IMR-90 (cell line): ENCODE results near the gene ZNF599. TPM values are rescaled to one million over a fixed set of nuclear protein-coding genes. Genes with fewer than 3 reads are reported as not detected.

Experiments
- ATAC-seq: fragments of 200-7000 bp; cut with Tn5 transposase; 2 replicates; pipeline ENCODE4 v1.9.1; 2020; ENCODE audit warnings: low read depth, mild to moderate bottlenecking, moderate library complexity
- BruUV-seq: library from RNA; stranded (reverse); fragments of 400-500 nt; replicated peaks from 2 replicates; lab custom pipeline; 2021; lab: Mats Ljungman, UMichigan
- CTCF ChIA-PET: fragments of 300-600 bp; formaldehyde crosslinking; extraction: SDS; loops from one replicate; lab custom pipeline; 2021; ENCODE audit warnings: antibody characterized with exemption; lab: Yijun Ruan, JAX
- POLR2A ChIA-PET: fragments of 300-600 bp; sonication (Branson Sonifier 250); formaldehyde crosslinking; loops from one replicate; lab custom pipeline; 2022; ENCODE audit warnings: antibody characterized with exemption; ENCODE audit not compliant: unreplicated experiment; lab: Charles Lee
- DNase-seq: peaks from one replicate; pipeline ENCODE4 v3.0.0; 2013
- H2AFZ ChIP-seq: replicated peaks from 2 replicates; pipeline ENCODE3; 2013; ENCODE audit warnings: low read length, mild to moderate bottlenecking; ENCODE audit not compliant: poor library complexity
- H2AK5ac ChIP-seq: 2 replicates; pipeline ENCODE4 v1.6.1; 2013; ENCODE audit warnings: low read depth, low read length, inconsistent platforms
- H2AK9ac ChIP-seq: replicated peaks from 2 replicates; pipeline ENCODE3; 2013; ENCODE audit warnings: mild to moderate bottlenecking, low read depth, low read length, moderate library complexity; ENCODE audit not compliant: poor library complexity
- H2BK120ac ChIP-seq: 2 replicates; pipeline ENCODE4 v1.6.1; 2013; ENCODE audit warnings: low read depth, low read length, inconsistent platforms
- H2BK15ac ChIP-seq: 3 replicates; pipeline ENCODE4 v1.6.1; 2013; ENCODE audit warnings: low read depth, low read length, inconsistent platforms
- H2BK20ac ChIP-seq: 2 replicates; pipeline ENCODE4 v1.6.1; 2013; ENCODE audit warnings: low read depth, mild to moderate bottlenecking, inconsistent platforms, low read length, moderate library complexity
- H2BK5ac ChIP-seq: 2 replicates; pipeline ENCODE4 v1.6.1; 2013; ENCODE audit warnings: mild to moderate bottlenecking, low read depth, low read length, inconsistent platforms; ENCODE audit not compliant: poor library complexity, severe bottlenecking
- H3K14ac ChIP-seq: replicated peaks from 2 replicates; pipeline ENCODE4 v1.6.1; 2013; ENCODE audit warnings: low read depth, low read length, inconsistent platforms
- H3K18ac ChIP-seq: 2 replicates; pipeline ENCODE4 v1.6.1; 2013; ENCODE audit warnings: low read depth, low read length, control low read depth
- H3K23ac ChIP-seq: 2 replicates; pipeline ENCODE4 v1.6.1; 2013; ENCODE audit warnings: low read depth, low read length, inconsistent platforms
- H3K27ac ChIP-seq: 2 replicates; pipeline ENCODE4 v1.5.1; 2013; ENCODE audit warnings: mild to moderate bottlenecking, control low read depth, low read length; ENCODE audit not compliant: insufficient read depth
- H3K27me3 ChIP-seq: 2 replicates; pipeline ENCODE4 v1.6.1; 2013; ENCODE audit warnings: low read length; ENCODE audit not compliant: control insufficient read depth, insufficient read depth
- H3K36me3 ChIP-seq: 2 replicates; pipeline ENCODE4 v1.6.1; 2013; ENCODE audit warnings: low read length, mixed read lengths; ENCODE audit not compliant: control insufficient read depth, insufficient read depth
- H3K4ac ChIP-seq: 2 replicates; pipeline ENCODE4 v1.6.1; 2013; ENCODE audit warnings: low read depth, low read length, inconsistent platforms
- H3K4me1 ChIP-seq: 2 replicates; pipeline ENCODE4 v1.6.1; 2013; ENCODE audit warnings: low read length, mixed read lengths; ENCODE audit not compliant: control insufficient read depth, insufficient read depth
- H3K4me2 ChIP-seq: 2 replicates; pipeline ENCODE4 v1.6.1; 2013; ENCODE audit warnings: low read depth, mild to moderate bottlenecking, control low read depth, low read length, moderate library complexity
- H3K4me3 ChIP-seq: 2 replicates; pipeline ENCODE4 v1.5.1; 2013; ENCODE audit warnings: low read depth, mild to moderate bottlenecking, control low read depth, low read length, moderate library complexity; ENCODE audit not compliant: insufficient read depth
- H3K56ac ChIP-seq: 2 replicates; pipeline ENCODE4 v1.6.1; 2013; ENCODE audit warnings: low read length, inconsistent platforms; ENCODE audit not compliant: insufficient read depth; ENCODE audit errors: extremely low read depth
- H3K79me1 ChIP-seq, 2 experiments: 2 replicates each; pipeline ENCODE4 v1.6.1; 2013; ENCODE audit warnings: low read length in 2 of 2, inconsistent platforms in 1 of 2, low read depth in 1 of 2
- H3K9ac ChIP-seq: 2 replicates; pipeline ENCODE4 v1.6.1; 2013; ENCODE audit warnings: low read depth, low read length, control low read depth
- H3K9me1 ChIP-seq: 2 replicates; pipeline ENCODE4 v1.6.1; 2013; ENCODE audit warnings: low read length, inconsistent platforms; ENCODE audit not compliant: insufficient read depth
- H3K9me3 ChIP-seq: 2 replicates; pipeline ENCODE4 v1.6.1; 2013; ENCODE audit warnings: low read length; ENCODE audit not compliant: control insufficient read depth, insufficient read depth
- H4K20me1 ChIP-seq: 2 replicates; pipeline ENCODE4 v1.6.1; 2013; ENCODE audit warnings: low read length, inconsistent platforms; ENCODE audit not compliant: insufficient read depth
- H4K5ac ChIP-seq: 2 replicates; pipeline ENCODE4 v1.6.1; 2013; ENCODE audit warnings: mild to moderate bottlenecking, low read depth, low read length, control low read depth
- H4K8ac ChIP-seq, 2 experiments: 2 replicates each; pipeline ENCODE4 v1.6.1; 2013; ENCODE audit warnings: low read depth in 2 of 2, low read length in 2 of 2, control low read depth in 1 of 2, inconsistent platforms in 1 of 2
- H4K91ac ChIP-seq: 2 replicates; pipeline ENCODE4 v1.6.1; 2013; ENCODE audit warnings: low read depth, low read length, inconsistent platforms; ENCODE audit not compliant: insufficient read depth
- CEBPB ChIP-seq: IDR thresholded peaks from 2 replicates; pipeline ENCODE4 v1.6.1; 2012; ENCODE audit warnings: low read depth, low read length, improper control_type of control experiment
- CHD1 ChIP-seq: IDR thresholded peaks from 2 replicates; pipeline ENCODE4 v1.6.1; 2012; ENCODE audit warnings: low read depth, low read length, improper control_type of control experiment
- MAFK ChIP-seq: IDR thresholded peaks from 2 replicates; pipeline ENCODE4 v1.6.1; 2012; ENCODE audit warnings: low read depth, low read length, improper control_type of control experiment
- MAZ ChIP-seq: IDR thresholded peaks from 2 replicates; pipeline ENCODE4 v1.6.1; 2012; ENCODE audit warnings: low read depth, mild to moderate bottlenecking, low read length, improper control_type of control experiment, moderate library complexity, borderline replicate concordance
- MXI1 ChIP-seq: IDR thresholded peaks from 2 replicates; pipeline ENCODE4 v1.6.1; 2012; ENCODE audit warnings: low read depth, mild to moderate bottlenecking, low read length, moderate library complexity, borderline replicate concordance
- NFE2L2 ChIP-seq: fragments of 150-350 bp; IDR thresholded peaks from 2 replicates; pipeline ENCODE4 v1.6.1; 2016; ENCODE audit warnings: low read depth, mild to moderate bottlenecking, low read length
- POLR2A ChIP-seq: IDR thresholded peaks from 2 replicates; pipeline ENCODE4 v1.6.1; 2012; ENCODE audit warnings: mild to moderate bottlenecking, low read depth, low read length
- RAD21 ChIP-seq: IDR thresholded peaks from 2 replicates; pipeline ENCODE4 v1.6.1; 2012; ENCODE audit warnings: low read length, improper control_type of control experiment
- RCOR1 ChIP-seq: IDR thresholded peaks from 2 replicates; pipeline ENCODE4 v1.6.1; 2012; ENCODE audit warnings: mild to moderate bottlenecking, low read length, improper control_type of control experiment; ENCODE audit not compliant: insufficient replicate concordance
- RFX5 ChIP-seq: IDR thresholded peaks from 2 replicates; pipeline ENCODE4 v1.8.0; 2012; ENCODE audit warnings: low read depth, mild to moderate bottlenecking, low read length, moderate library complexity
- WGBS, 2 experiments: methylation state at CpG; one replicate each; pipeline versions ENCODE4 v1.1.5 to v1.1.7; 2013; ENCODE audit warnings: missing lambda C conversion rate in 2 of 2; ENCODE audit not compliant: insufficient read length in 1 of 2; ENCODE audit errors: extremely low coverage in 2 of 2; 5-methylcytosine and 5-hydroxymethylcytosine counted together
- dilution Hi-C: fragments of 300-500 bp; cut with HindIII; formaldehyde crosslinking; loops from one replicate; pipeline ENCODE4 v1.14.3; 2018; ENCODE audit warnings: low sequenced_read_pairs; ENCODE audit not compliant: unreplicated experiment
- in situ Hi-C: fragments of 300-500 bp; cut with MboI; formaldehyde crosslinking; loops from 3 replicates; pipeline ENCODE4 v1.14.3; 2019; ENCODE audit warnings: low sequenced_read_pairs, inconsistent platforms, mixed read lengths
- intact Hi-C: fragments of 100-400 bp; cut with micrococcal nuclease; formaldehyde crosslinking; loops from 2 replicates; pipeline ENCODE4 v1.10.0; 2022
- polyA plus RNA-seq, 3 experiments: library from polyadenylated mRNA; depleted of rRNA; stranded (reverse); fragments of >200 nt; gene quantifications; 2 replicates each; pipeline ENCODE4 v1.2.3, GENCODE V29; 2012; ENCODE audit warnings: low replicate concordance in 1 of 3
- total RNA-seq: library from RNA; depleted of rRNA; stranded (reverse); fragments of >200 nt; gene quantifications from 2 replicates; pipeline ENCODE4 v1.2.3, GENCODE V29; 2012
- TF ChIP-seq, protein P1 (sequence below): fragments of 150-350 bp; IDR thresholded peaks from 2 replicates; pipeline ENCODE4 v1.6.1; 2017; ENCODE audit warnings: mild to moderate bottlenecking, antibody characterized with exemption, low read length, low read depth

Gene ZNF599
- total and polyA plus RNA-seq, 2 of the 4 experiments (the other 2 are of a cell fraction), result 3.4 to 5.9 TPM

DNA sequence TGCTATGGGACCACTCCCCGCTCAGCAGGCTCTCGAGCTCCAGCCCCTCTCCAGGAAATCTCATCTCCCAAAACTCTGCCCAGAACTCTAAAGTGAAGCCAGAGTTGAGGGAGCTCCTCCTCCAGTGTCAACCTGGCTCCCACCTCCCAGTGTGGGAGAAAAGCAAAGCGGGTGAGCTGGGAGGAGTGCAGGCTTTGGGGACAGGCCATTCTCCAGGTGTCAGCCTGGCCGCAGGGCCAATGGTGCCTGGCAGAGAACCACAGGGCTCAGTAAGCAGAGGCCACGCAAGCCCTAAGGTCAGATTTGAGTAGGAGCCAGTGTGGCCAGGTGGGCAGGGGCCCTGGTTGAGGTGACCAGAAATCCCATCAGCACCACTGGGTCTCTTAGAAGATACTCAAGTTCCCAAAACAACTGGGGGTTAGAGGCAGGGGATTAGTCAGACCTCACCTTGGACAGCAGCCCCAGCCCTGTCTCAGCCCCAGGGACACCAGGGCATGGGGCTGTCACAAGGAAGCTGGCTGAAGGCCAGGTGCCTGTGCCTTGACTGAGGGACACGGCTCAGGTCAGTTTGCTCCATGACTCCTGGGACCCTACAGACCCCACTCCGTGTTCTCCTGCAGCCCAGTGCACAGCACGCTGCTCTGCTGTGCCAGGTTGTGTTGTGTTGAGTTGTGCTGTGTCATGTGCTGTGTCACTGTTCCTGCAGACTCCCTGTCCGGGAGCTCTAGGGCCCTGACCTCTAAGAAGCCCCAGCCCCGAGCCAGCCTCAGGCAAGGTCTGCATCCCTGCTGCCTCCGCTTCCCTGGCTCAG is 41.8 kb downstream of the ZNF599 start (continued):
- TF ChIP-seq CHD1, result no peak

DNA sequence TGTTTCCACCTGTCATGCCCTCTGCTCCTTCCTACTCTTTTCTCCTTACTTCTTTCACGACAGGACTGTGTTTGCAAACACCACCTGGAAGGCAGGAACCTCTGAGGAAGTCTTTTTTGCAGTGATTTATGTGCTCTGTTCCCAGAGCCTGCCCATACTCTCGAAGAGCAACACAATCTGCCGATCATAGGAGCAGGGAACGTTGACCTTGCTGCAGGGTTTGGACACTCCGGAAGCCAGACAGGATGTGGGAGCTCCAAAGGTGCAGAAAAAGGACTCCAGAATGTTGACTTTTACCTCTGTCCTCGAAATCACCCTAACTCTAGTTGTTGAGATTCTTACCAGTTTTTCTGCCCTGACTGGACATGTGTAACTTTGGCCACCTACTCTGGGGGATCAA is 47.6 kb downstream of the ZNF599 start:
- peaks cover 6% of the 10 kb centered on the region for H3K27me3 ChIP-seq
- ATAC-seq (no peak), DNase-seq (no peak)
- H3K4me2 ChIP-seq, result no peak overlapping the region
- no peak overlapping the region for H3K4me3 ChIP-seq
- POLR2A ChIA-PET, result no interaction called here
- no peaks in the 10 kb centered on the region for H3K79me1 ChIP-seq
- no peak overlapping the region for H3K56ac ChIP-seq
- dilution Hi-C loops (no loop called here), intact Hi-C loops (no loop called here), in situ Hi-C loops (no loop called here)
- no peaks in the 10 kb centered on the region for H4K20me1 ChIP-seq
- no peak overlapping the region for H4K8ac ChIP-seq
- H2AK5ac ChIP-seq, result no peak overlapping the region
- H2AK9ac ChIP-seq, result no peak overlapping the region
- no peak overlapping the region for H2BK20ac ChIP-seq
- CTCF ChIA-PET, result no interaction called here
- H2BK5ac ChIP-seq, result no peak overlapping the region
- no peak overlapping the region for H2BK120ac ChIP-seq
- H2AFZ ChIP-seq, result no peak overlapping the region
- no peaks in the 10 kb centered on the region for H3K36me3 ChIP-seq
- H3K9me3 ChIP-seq, result no peaks in the 10 kb centered on the region
- no CpG with 5 or more reads among the region's 6 CpGs for WGBS, 2 experiments
- H4K5ac ChIP-seq, result no peak overlapping the region
- no peak overlapping the region for H3K23ac ChIP-seq
- H3K18ac ChIP-seq, result no peak overlapping the region
- H3K4ac ChIP-seq, result no peak overlapping the region
- no peak overlapping the region for H2BK15ac ChIP-seq
- H3K9ac ChIP-seq, result no peak overlapping the region
- H3K14ac ChIP-seq, result no peak overlapping the region
- BruUV-seq, result no TSS peak
- H4K91ac ChIP-seq, result no peak overlapping the region
- no peak overlapping the region for H3K27ac ChIP-seq
- no peaks in the 10 kb centered on the region for H3K4me1 ChIP-seq
- TF ChIP-seq RCOR1 (no peak), MAFK (no peak), CHD1 (no peak), CEBPB (no peak), MAZ (no peak), POLR2A (no peak), RAD21 (no peak), NFE2L2 (no peak), RFX5 (no peak), MXI1 (no peak)
- TF ChIP-seq, protein P1, sequence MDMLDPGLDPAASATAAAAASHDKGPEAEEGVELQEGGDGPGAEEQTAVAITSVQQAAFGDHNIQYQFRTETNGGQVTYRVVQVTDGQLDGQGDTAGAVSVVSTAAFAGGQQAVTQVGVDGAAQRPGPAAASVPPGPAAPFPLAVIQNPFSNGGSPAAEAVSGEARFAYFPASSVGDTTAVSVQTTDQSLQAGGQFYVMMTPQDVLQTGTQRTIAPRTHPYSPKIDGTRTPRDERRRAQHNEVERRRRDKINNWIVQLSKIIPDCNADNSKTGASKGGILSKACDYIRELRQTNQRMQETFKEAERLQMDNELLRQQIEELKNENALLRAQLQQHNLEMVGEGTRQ, result no peak
- H3K9me1 ChIP-seq, result no peaks in the 10 kb centered on the region
